ENCODE data around the gene SORCS2. TPM values are rescaled to one million over a fixed set of nuclear protein-coding genes. Genes with fewer than 3 reads are reported as not detected.
A peak's percentile ranks its signal among the peaks of the same experiment; 100 is the strongest.

SORCS2 gene
- total and polyA plus RNA-seq, 4 donors = 2.2 to 7.7 (median 2.5) TPM

- Histone ChIP-seq H3K4me3 (no peak overlapping the region), H3K9ac (ENCODE audit: insufficient read depth in 1 of 2, low read length in 2 of 2) (no peak overlapping the region), H3K36me3 (ENCODE audit: control insufficient read depth in 4 of 4, insufficient read depth in 4 of 4, low read length in 4 of 4) (peaks cover 0 to 27% (median 9%) of the 10 kb centered on the region in 4 donors), H3K4me1 (ENCODE audit: control insufficient read depth in 5 of 5, insufficient read depth in 5 of 5, low read length in 5 of 5) (peaks cover 0 to 5% (median 0%) of the 10 kb centered on the region in 5 donors), H3K9me3 (ENCODE audit: control insufficient read depth in 4 of 4, insufficient read depth in 3 of 4, low read length in 3 of 4) (no peaks in the 10 kb centered on the region), H3K27me3 (ENCODE audit: control insufficient read depth in 3 of 3, insufficient read depth in 3 of 3, low read length in 2 of 3) (no peaks in the 10 kb centered on the region), H3K27ac (ENCODE audit: low read depth in 1 of 2, low read length in 1 of 2) (peak overlapping the region in 1 of 2 donors; percentile 23)
- WGBS, 2 donors = 66 to 75% methylated on average over 12 to 13 of the region's 13 CpGs
- DNase-seq (no peak), ATAC-seq (ENCODE audit: insufficient read depth, low FRiP score) (no peak)
- no peak for TF ChIP-seq CTCF (IDR thresholded peaks at IDR 0.05; ENCODE audit: control extremely low read depth, extremely low read depth)
These were observed 596.5 kb downstream of the SORCS2 start for GRCh38 chr4:7788694-7789425.

- Histone ChIP-seq H3K27me3 (ENCODE audit: control insufficient read depth in 3 of 3, insufficient read depth in 3 of 3, low read length in 2 of 3) (no peaks in the 10 kb centered on the region), H3K36me3 (ENCODE audit: control insufficient read depth in 4 of 4, insufficient read depth in 4 of 4, low read length in 4 of 4) (peaks cover 0 to 25% (median 9%) of the 10 kb centered on the region in 4 donors), H3K9me3 (ENCODE audit: control insufficient read depth in 4 of 4, insufficient read depth in 3 of 4, low read length in 3 of 4) (no peaks in the 10 kb centered on the region), H3K4me1 (ENCODE audit: control insufficient read depth in 5 of 5, insufficient read depth in 5 of 5, low read length in 5 of 5) (peaks cover 0 to 5% (median 0%) of the 10 kb centered on the region in 5 donors), H3K4me3 (no peak overlapping the region), H3K9ac (ENCODE audit: insufficient read depth in 1 of 2, low read length in 2 of 2) (no peak overlapping the region), H3K27ac (ENCODE audit: low read depth in 1 of 2, low read length in 1 of 2) (no peak overlapping the region)
- WGBS, 2 donors = 67 to 86% methylated on average over 2 of the region's 2 CpGs
- DNase-seq (no peak), ATAC-seq (ENCODE audit: insufficient read depth, low FRiP score) (no peak)
- no peak for TF ChIP-seq CTCF (IDR thresholded peaks at IDR 0.05; ENCODE audit: control extremely low read depth, extremely low read depth)
These were observed 597.7 kb downstream of the SORCS2 start for GRCh38 chr4:7790023-7790422.

- no peak for TF ChIP-seq CTCF (IDR thresholded peaks at IDR 0.05; ENCODE audit: control extremely low read depth, extremely low read depth)
- Histone ChIP-seq H3K27me3 (ENCODE audit: control insufficient read depth in 3 of 3, insufficient read depth in 3 of 3, low read length in 2 of 3) (no peaks in the 10 kb centered on the region), H3K4me1 (ENCODE audit: control insufficient read depth in 5 of 5, insufficient read depth in 5 of 5, low read length in 5 of 5) (peaks cover 0 to 5% (median 0%) of the 10 kb centered on the region in 5 donors), H3K9ac (ENCODE audit: insufficient read depth in 1 of 2, low read length in 2 of 2) (no peak overlapping the region), H3K36me3 (ENCODE audit: control insufficient read depth in 4 of 4, insufficient read depth in 4 of 4, low read length in 4 of 4) (peaks cover 0 to 18% (median 8%) of the 10 kb centered on the region in 4 donors), H3K9me3 (ENCODE audit: control insufficient read depth in 4 of 4, insufficient read depth in 3 of 4, low read length in 3 of 4) (no peaks in the 10 kb centered on the region), H3K27ac (ENCODE audit: low read depth in 1 of 2, low read length in 1 of 2) (no peak overlapping the region), H3K4me3 (no peak overlapping the region)
- DNase-seq (no peak), ATAC-seq (ENCODE audit: insufficient read depth, low FRiP score) (no peak)
- 63 to 80% methylated on average over 2 of the region's 2 CpGs for WGBS, 2 donors
These were observed 598.7 kb downstream of the SORCS2 start for GRCh38 chr4:7790999-7791398.

Small RNA genes within 50 kb of the gene (small RNA-seq; reads per million reads assigned to genes)
- gene MIR4274 (ENCODE audit: low replicate concordance) (not detected), gene MIR4798 (ENCODE audit: low replicate concordance) (not detected)

Other genes starting within 250 kb of the SORCS2 start
- gene TADA2B, start 149.2 kb upstream of the SORCS2 start, total RNA-seq = 10 to 100 TPM; 19.1 to 22.9 TPM
- 10 to 100 TPM; 10.7 to 16.1 TPM for gene TADA2B, start 149.2 kb upstream of the SORCS2 start, polyA plus RNA-seq
- gene GRPEL1, start 124.5 kb upstream of the SORCS2 start, total RNA-seq = 10 to 100 TPM; 13.9 to 30.1 TPM
- 10 to 100 TPM; 28.5 to 39.1 TPM for gene GRPEL1, start 124.5 kb upstream of the SORCS2 start, polyA plus RNA-seq
- gene PSAPL1, start 242.4 kb downstream of the SORCS2 start, total RNA-seq = under 1 TPM in 1 of 2 donors, not detected in 1; 0.55 TPM
- gene PSAPL1, start 242.4 kb downstream of the SORCS2 start, polyA plus RNA-seq = under 1 TPM; 0.06 to 0.24 TPM